Activated CD4-positive, alpha-beta T cell treated with anti-CD3 and anti-CD28 coated beads, Interleukin-2, Interleukin-4, amounts not matched to agents 100 ng/mL and 50 ng/mL, durations not matched to agents 16 hours and 8 hours (primary cell): Measurements from ENCODE around the gene JMJD1C.
"Not testable (repeated sequence)": the region's sequence is repeated elsewhere in the genome, so short reads cannot be mapped to it uniquely, and the experiment has no call there.

ENCODE experiments used
- DNase-seq: peaks from one replicate; pipeline ENCODE4 v3.0.0-alpha.2; 2020; ENCODE audit warnings: low spot score

JMJD1C gene

GRCh38 chr10:63465293-63466143 is at the start of gene JMJD1C:
Gene JMJD1C, minus strand, starts transcription at chr10:63465977. Its CDS starts 315 bp downstream, at chr10:63465662.
- DNase-seq = peak; percentile 59

GRCh38 chr10:63515002-63515763 is 49.4 kb upstream of the JMJD1C start:
- DNase-seq = peak; percentile 39

GRCh38 chr10:63506554-63506953 is 40.8 kb upstream of the JMJD1C start:
- no peak for DNase-seq

- no peak for DNase-seq
These were observed 39.8 kb upstream of the JMJD1C start for GRCh38 chr10:63505562-63505961.

- no peak for DNase-seq
These were observed 38.5 kb upstream of the JMJD1C start for GRCh38 chr10:63504145-63504881.

GRCh38 chr10:63503395-63503794 is 37.6 kb upstream of the JMJD1C start:
- DNase-seq = no peak

- DNase-seq = no peak
These were observed 37.1 kb upstream of the JMJD1C start for GRCh38 chr10:63502832-63503231.

- no peak for DNase-seq
These were observed 36.2 kb upstream of the JMJD1C start for GRCh38 chr10:63501954-63502353.

- not testable (repeated sequence) for DNase-seq
These were observed 34.8 kb upstream of the JMJD1C start for GRCh38 chr10:63500551-63500950.

- DNase-seq = no peak
These were observed 32.9 kb upstream of the JMJD1C start for GRCh38 chr10:63498665-63499064.

GRCh38 chr10:63497321-63497720 is 31.5 kb upstream of the JMJD1C start:
- no peak for DNase-seq

GRCh38 chr10:63496561-63496960 is 30.8 kb upstream of the JMJD1C start:
- no peak for DNase-seq

GRCh38 chr10:63494951-63495350 is 29.2 kb upstream of the JMJD1C start:
- no peak for DNase-seq

- no peak for DNase-seq
These were observed 27.2 kb upstream of the JMJD1C start for GRCh38 chr10:63493004-63493403.

GRCh38 chr10:63492317-63492690 is 26.5 kb upstream of the JMJD1C start:
- not testable (repeated sequence) for DNase-seq

- no peak for DNase-seq
These were observed 26.0 kb upstream of the JMJD1C start for GRCh38 chr10:63491588-63492316.

- DNase-seq = no peak
These were observed 24.1 kb upstream of the JMJD1C start for GRCh38 chr10:63489838-63490237.

GRCh38 chr10:63487990-63488389 is 22.2 kb upstream of the JMJD1C start:
- DNase-seq = no peak

GRCh38 chr10:63483983-63484382 is 18.2 kb upstream of the JMJD1C start:
- no peak for DNase-seq

GRCh38 chr10:63481815-63482421 is 16.1 kb upstream of the JMJD1C start:
- DNase-seq = no peak

- DNase-seq = no peak
These were observed 14.5 kb upstream of the JMJD1C start for GRCh38 chr10:63480237-63480636.
